Stimulated activated CD8-positive, alpha-beta memory T cell treated with anti-CD3 and anti-CD28 coated beads, Interleukin-15, amount 100 ng/mL, for 1 hour (primary cell): ENCODE measurements around the gene FAM43B.
"Not testable (repeated sequence)": the region's sequence is repeated elsewhere in the genome, so short reads cannot be mapped to it uniquely, and the experiment has no call there.

Source experiments
- DNase-seq: peaks from one replicate; pipeline ENCODE4 v3.0.0-alpha.2; 2020; ENCODE audit warnings: low read depth

Gene FAM43B

GRCh38 chr1:20551945-20552727, at the start of gene FAM43B:
TSS of gene FAM43B (plus strand) at chr1:20552573. CDS start at chr1:20552974, 401 bp downstream.
- no peak for DNase-seq

- DNase-seq, result no peak
These were observed 46.9 kb upstream of the FAM43B start for GRCh38 chr1:20505488-20505887.

GRCh38 chr1:20507248-20507563, 45.2 kb upstream of the FAM43B start:
- no peak for DNase-seq

- peak; percentile 96 for DNase-seq
These were observed 44.6 kb upstream of the FAM43B start, which contains the start of gene MUL1 for GRCh38 chr1:20507564-20508410. TSS of gene MUL1 (minus strand) at chr1:20508151. CDS start at chr1:20508024, 127 bp downstream.

GRCh38 chr1:20508411-20508771, 44.0 kb upstream of the FAM43B start:
- no peak for DNase-seq

- no peak for DNase-seq
These were observed 40.6 kb upstream of the FAM43B start for GRCh38 chr1:20511518-20512428.

- DNase-seq, result not testable (repeated sequence)
These were observed 32.6 kb upstream of the FAM43B start for GRCh38 chr1:20519609-20520262.

- DNase-seq, result peak; percentile 48
These were observed 30.2 kb upstream of the FAM43B start for GRCh38 chr1:20521960-20522861.

- no peak for DNase-seq
These were observed 26.1 kb upstream of the FAM43B start for GRCh38 chr1:20526267-20526666.

GRCh38 chr1:20528221-20528620, 24.2 kb upstream of the FAM43B start:
- DNase-seq, result no peak

- no peak for DNase-seq
These were observed 22.1 kb upstream of the FAM43B start for GRCh38 chr1:20530306-20530705.

- no peak for DNase-seq
These were observed 21.5 kb upstream of the FAM43B start for GRCh38 chr1:20530901-20531300.

- no peak for DNase-seq
These were observed 18.7 kb upstream of the FAM43B start for GRCh38 chr1:20533635-20534034.

- DNase-seq, result no peak
These were observed 17.5 kb upstream of the FAM43B start for GRCh38 chr1:20534659-20535417.

- DNase-seq, result no peak
These were observed 14.1 kb upstream of the FAM43B start for GRCh38 chr1:20538227-20538626.

GRCh38 chr1:20538760-20539551, 13.4 kb upstream of the FAM43B start:
- DNase-seq, result no peak

- no peak for DNase-seq
These were observed 12.1 kb upstream of the FAM43B start for GRCh38 chr1:20540281-20540680.

- DNase-seq, result no peak
These were observed 5.7 kb upstream of the FAM43B start for GRCh38 chr1:20546637-20547036.

- no peak for DNase-seq
These were observed 1.2 kb upstream of the FAM43B start for GRCh38 chr1:20551161-20551560.
